GM12878 (cell line): ENCODE data around the gene CD177.

Experiments
- EP300 ChIP-seq, 2 experiments: fragments of 150-350 bp in 1 of 2; IDR thresholded peaks; 2 replicates each; pipeline ENCODE4 v1.6.1; 2011 to 2012; ENCODE audit warnings: low read depth in 2 of 2, low read length in 2 of 2, borderline replicate concordance in 1 of 2, improper control_type of control experiment in 1 of 2, inconsistent platforms in 1 of 2; ENCODE audit not compliant: control insufficient read depth in 1 of 2
- PML ChIP-seq: IDR thresholded peaks from 2 replicates; pipeline ENCODE4 v1.6.1; 2012; ENCODE audit warnings: low read length, inconsistent platforms
- POLR2A ChIP-seq: IDR thresholded peaks from 2 replicates; pipeline ENCODE4 v1.6.1; 2011; ENCODE audit warnings: low read depth, mild to moderate bottlenecking, low read length
- REST ChIP-seq: IDR thresholded peaks from 2 replicates; pipeline ENCODE4 v1.6.1; 2012; ENCODE audit warnings: mild to moderate bottlenecking, low read depth, low read length
- SMC3 ChIP-seq: IDR thresholded peaks from 2 replicates; pipeline ENCODE4 v1.6.1; 2011; ENCODE audit warnings: low read length, improper control_type of control experiment, borderline replicate concordance
- SP1 ChIP-seq: IDR thresholded peaks from one replicate; pipeline ENCODE4 v1.6.1; 2011; ENCODE audit warnings: low read depth, low read length
- ZNF274 ChIP-seq: IDR thresholded peaks from one replicate; pipeline ENCODE4 v1.8.0; 2011; ENCODE audit not compliant: insufficient read length, insufficient read depth
- TF ChIP-seq, protein P1 (sequence below): IDR thresholded peaks from 2 replicates; pipeline ENCODE4 v1.6.1; 2011; ENCODE audit warnings: low read depth, low read length, improper control_type of control experiment, borderline replicate concordance
- TF ChIP-seq, protein P2 (sequence below): fragments of 450-650 bp; IDR thresholded peaks from 2 replicates; pipeline ENCODE4 v1.6.1; 2017; ENCODE audit warnings: mild to moderate bottlenecking, low read depth, inconsistent platforms; ENCODE audit not compliant: poor library complexity, severe bottlenecking

DNA sequence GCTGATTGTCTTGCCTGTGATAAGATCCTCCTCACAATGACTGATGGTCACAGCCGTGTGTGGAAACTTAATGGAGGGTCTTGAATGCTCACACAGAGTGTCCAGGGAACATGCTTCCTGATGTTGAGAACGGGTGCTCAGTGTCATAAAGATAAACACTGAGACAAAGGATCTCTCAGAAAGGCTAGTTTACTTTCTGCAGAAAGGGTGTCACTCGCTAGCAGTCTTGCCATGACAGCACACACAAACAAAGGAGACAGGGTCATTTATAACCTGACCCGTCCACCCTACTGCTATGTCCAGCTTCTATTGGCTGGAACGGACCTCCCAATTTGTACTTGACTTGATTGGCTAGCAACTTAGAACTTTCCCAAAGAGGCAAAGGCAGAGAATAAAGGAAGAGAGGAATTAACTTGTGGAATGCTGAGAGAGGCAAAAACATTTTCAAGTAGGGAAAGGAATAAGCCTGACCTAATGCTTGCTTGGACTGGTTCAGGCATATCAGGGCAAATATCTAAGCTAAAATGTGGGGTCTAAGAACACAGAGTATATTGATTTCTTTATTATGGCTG, 45.2 kb upstream of the CD177 start:
- TF ChIP-seq SMC3, result no peak
- no peak for TF ChIP-seq EP300 (IDR thresholded peaks at IDR 0.05; ENCODE audit: borderline replicate concordance in 1 of 2, control insufficient read depth in 1 of 2, low read depth in 2 of 2, low read length in 2 of 2)
- TF ChIP-seq, protein P1, sequence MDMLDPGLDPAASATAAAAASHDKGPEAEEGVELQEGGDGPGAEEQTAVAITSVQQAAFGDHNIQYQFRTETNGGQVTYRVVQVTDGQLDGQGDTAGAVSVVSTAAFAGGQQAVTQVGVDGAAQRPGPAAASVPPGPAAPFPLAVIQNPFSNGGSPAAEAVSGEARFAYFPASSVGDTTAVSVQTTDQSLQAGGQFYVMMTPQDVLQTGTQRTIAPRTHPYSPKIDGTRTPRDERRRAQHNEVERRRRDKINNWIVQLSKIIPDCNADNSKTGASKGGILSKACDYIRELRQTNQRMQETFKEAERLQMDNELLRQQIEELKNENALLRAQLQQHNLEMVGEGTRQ, result no peak
- TF ChIP-seq, protein P2, sequence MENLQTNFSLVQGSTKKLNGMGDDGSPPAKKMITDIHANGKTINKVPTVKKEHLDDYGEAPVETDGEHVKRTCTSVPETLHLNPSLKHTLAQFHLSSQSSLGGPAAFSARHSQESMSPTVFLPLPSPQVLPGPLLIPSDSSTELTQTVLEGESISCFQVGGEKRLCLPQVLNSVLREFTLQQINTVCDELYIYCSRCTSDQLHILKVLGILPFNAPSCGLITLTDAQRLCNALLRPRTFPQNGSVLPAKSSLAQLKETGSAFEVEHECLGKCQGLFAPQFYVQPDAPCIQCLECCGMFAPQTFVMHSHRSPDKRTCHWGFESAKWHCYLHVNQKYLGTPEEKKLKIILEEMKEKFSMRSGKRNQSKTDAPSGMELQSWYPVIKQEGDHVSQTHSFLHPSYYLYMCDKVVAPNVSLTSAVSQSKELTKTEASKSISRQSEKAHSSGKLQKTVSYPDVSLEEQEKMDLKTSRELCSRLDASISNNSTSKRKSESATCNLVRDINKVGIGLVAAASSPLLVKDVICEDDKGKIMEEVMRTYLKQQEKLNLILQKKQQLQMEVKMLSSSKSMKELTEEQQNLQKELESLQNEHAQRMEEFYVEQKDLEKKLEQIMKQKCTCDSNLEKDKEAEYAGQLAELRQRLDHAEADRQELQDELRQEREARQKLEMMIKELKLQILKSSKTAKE, result no peak
- TF ChIP-seq REST, result no peak
- TF ChIP-seq ZNF274, result no peak
- no peak for TF ChIP-seq SP1
- no peak for TF ChIP-seq POLR2A
- TF ChIP-seq PML, result no peak
